ENCODE results near the gene FYN.

FYN gene

GRCh38 chr6:111780393-111780792, 92.9 kb downstream of the FYN start:
- TF ChIP-seq CTCF (IDR thresholded peaks at IDR 0.05; ENCODE audit: low read depth, low read length, missing control alignments): no peak
- no peak overlapping the region for H3K4me3 ChIP-seq (ENCODE audit: low read depth, low read length)
- no peak for DNase-seq (ENCODE audit: low read depth)

- no peak for TF ChIP-seq CTCF (IDR thresholded peaks at IDR 0.05; ENCODE audit: low read depth, low read length, missing control alignments)
- DNase-seq (ENCODE audit: low read depth): no peak
- H3K4me3 ChIP-seq (ENCODE audit: low read depth, low read length): no peak overlapping the region
These were observed 93.6 kb downstream of the FYN start for GRCh38 chr6:111779660-111780059.

GRCh38 chr6:111779031-111779430, 94.2 kb downstream of the FYN start:
- no peak for DNase-seq (ENCODE audit: low read depth)
- no peak overlapping the region for H3K4me3 ChIP-seq (ENCODE audit: low read depth, low read length)
- TF ChIP-seq CTCF (IDR thresholded peaks at IDR 0.05; ENCODE audit: low read depth, low read length, missing control alignments): no peak

- TF ChIP-seq CTCF (IDR thresholded peaks at IDR 0.05; ENCODE audit: low read depth, low read length, missing control alignments): peak; percentile 31
- no peak overlapping the region for H3K4me3 ChIP-seq (ENCODE audit: low read depth, low read length)
- DNase-seq (ENCODE audit: low read depth): no peak
These were observed 95.9 kb downstream of the FYN start for GRCh38 chr6:111777357-111777756.

GRCh38 chr6:111776236-111777221, 96.7 kb downstream of the FYN start:
- TF ChIP-seq CTCF (IDR thresholded peaks at IDR 0.05; ENCODE audit: low read depth, low read length, missing control alignments): no peak
- no peak overlapping the region for H3K4me3 ChIP-seq (ENCODE audit: low read depth, low read length)
- no peak for DNase-seq (ENCODE audit: low read depth)

- no peak for DNase-seq (ENCODE audit: low read depth)
- TF ChIP-seq CTCF (IDR thresholded peaks at IDR 0.05; ENCODE audit: low read depth, low read length, missing control alignments): no peak
- no peak overlapping the region for H3K4me3 ChIP-seq (ENCODE audit: low read depth, low read length)
These were observed 97.9 kb downstream of the FYN start for GRCh38 chr6:111775145-111775922.

Data from GM12864 (cell line).